ENCODE results near the gene CAMKMT. TPM values are rescaled to one million over a fixed set of nuclear protein-coding genes. Genes with fewer than 3 reads are reported as not detected.

The CAMKMT gene
- total RNA-seq, 1 experiment from 2014 or later, result 17.4 TPM

GRCh38 chr2:44490726-44491125, 129.0 kb downstream of the CAMKMT start:
- Histone ChIP-seq H3K14ac (ENCODE audit: insufficient read depth, low read length) (no peak overlapping the region), H3K79me1 (ENCODE audit: insufficient read depth, low read depth, low read length, poor library complexity, severe bottlenecking) (no peaks in the 10 kb centered on the region), H3K4me2 (ENCODE audit: insufficient read depth, insufficient read length, low read length) (no peak overlapping the region), H3K4ac (ENCODE audit: low read depth, low read length) (no peak overlapping the region), H2BK5ac (ENCODE audit: insufficient read length, low read length) (no peak overlapping the region), H4K20me1 (ENCODE audit: control insufficient read depth, insufficient read depth, insufficient read length) (no peaks in the 10 kb centered on the region), H3K18ac (ENCODE audit: insufficient read length, low read depth, low read length) (no peak overlapping the region), H4K8ac (replicated peaks; ENCODE audit: insufficient read length, low read depth, low read length) (no peak overlapping the region), H2BK12ac (ENCODE audit: insufficient read length, low read depth, low read length) (no peak overlapping the region), H3K56ac (ENCODE audit: insufficient read length, low read depth, low read length) (no peak overlapping the region), H3K27me3 (ENCODE audit: insufficient read depth, low read length) (no peaks in the 10 kb centered on the region), H3K27ac (ENCODE audit: insufficient read length, low read depth, low read length) (no peak overlapping the region), H3K9me3 (ENCODE audit: control insufficient read depth, low read depth, low read length) (no peaks in the 10 kb centered on the region), H2AK5ac (ENCODE audit: insufficient read length, low read length) (no peak overlapping the region), H2AFZ (ENCODE audit: low read length) (no peak overlapping the region), H2BK20ac (ENCODE audit: low read depth, low read length, poor library complexity, severe bottlenecking) (no peak overlapping the region), H3K23ac (ENCODE audit: insufficient read length, low read depth, low read length) (no peak overlapping the region), H3T11ph (ENCODE audit: low read length) (no peak overlapping the region), H3K9ac (ENCODE audit: extremely low read depth, insufficient read length, low read length) (no peak overlapping the region), H4K91ac (ENCODE audit: insufficient read length, low read depth, low read length) (no peak overlapping the region), H4K5ac (ENCODE audit: insufficient read length, low read depth, low read length) (no peak overlapping the region), H3K23me2 (ENCODE audit: insufficient read length, low read depth, low read length, poor library complexity, severe bottlenecking) (no peaks in the 10 kb centered on the region), H3K4me1 (ENCODE audit: insufficient read depth, low read length) (no peaks in the 10 kb centered on the region), H2BK15ac (ENCODE audit: low read depth, low read length) (no peak overlapping the region), H2BK120ac (ENCODE audit: low read depth, low read length, poor library complexity, severe bottlenecking) (no peak overlapping the region), H3K79me2 (ENCODE audit: insufficient read depth, low read length) (no peaks in the 10 kb centered on the region)
- DNase-seq, result no peak
- peak overlapping the region in 1 of 3 experiments; percentile 3; a peak in 1 of 7 replicates for H3K27ac Mint-ChIP-seq
- H3K9me3 Mint-ChIP-seq, result no peaks in the 10 kb centered on the region
- no CpG with 5 or more reads among the region's 3 CpGs for WGBS (ENCODE audit: extremely low coverage, insufficient read length, low lambda C conversion rate)
- no peaks in the 10 kb centered on the region for H3K27me3 Mint-ChIP-seq (ENCODE audit: low read depth)
- no peak overlapping the region for H3K4me3 Mint-ChIP-seq
- H3K36me3 Mint-ChIP-seq (ENCODE audit: insufficient read depth in 1 of 3, low read depth in 3 of 3), result no peaks in the 10 kb centered on the region
- no peaks in the 10 kb centered on the region for H3K4me1 Mint-ChIP-seq
- no peak for TF ChIP-seq CTCF (conservative IDR thresholded peaks at IDR 0.05)

Measured in H9 (cell line).